HepG2 (cell line): ENCODE measurements around the gene ARFGAP3. TPM values are rescaled to one million over a fixed set of nuclear protein-coding genes. Genes with fewer than 3 reads are reported as not detected.

ENCODE experiments used
- ATAC-seq: fragments of 200-7000 bp; cut with Tn5 transposase; 3 replicates; pipeline ENCODE4 v1.9.1; 2020; ENCODE audit warnings: mild to moderate bottlenecking, moderate library complexity
- BruUV-seq: library from RNA; stranded (reverse); fragments of 400-500 nt; replicated peaks from 2 replicates; lab custom pipeline; 2021; lab: Mats Ljungman, UMichigan
- CTCF ChIA-PET: fragments of 300-600 bp; formaldehyde crosslinking; extraction: SDS; loops from one replicate; lab custom pipeline; 2021; ENCODE audit warnings: low total read pairs, inconsistent platforms, low intra/inter-chr PET ratio; lab: Yijun Ruan, JAX
- POLR2A ChIA-PET: fragments of 350-600 bp; sonication (Branson Sonifier 250); formaldehyde crosslinking; loops from one replicate; lab custom pipeline; 2020; ENCODE audit warnings: antibody characterized with exemption, inconsistent platforms; lab: Yijun Ruan, JAX
- DNase-seq: peaks from one replicate; pipeline ENCODE4 v3.0.0-alpha.2; 2015; ENCODE audit warnings: low spot score
- FAIRE-seq: peaks from 3 replicates; lab custom pipeline; 2011; peaks lifted over from hg19 to GRCh38; lab: Jason Lieb, UNC
- H2AFZ ChIP-seq: one replicate; pipeline ENCODE4 v1.6.1; 2011; ENCODE audit warnings: low read length, inconsistent platforms
- H3K27ac ChIP-seq: fragments of 300-600 bp; 3 replicates; pipeline ENCODE4 v1.8.0; 2011; ENCODE audit warnings: mixed run types, mild to moderate bottlenecking, mixed read lengths, low read length, inconsistent platforms; ENCODE audit not compliant: insufficient read depth; ENCODE audit errors: extremely low read length
- H3K27me3 ChIP-seq, 2 experiments: fragments of 200-600 bp in 1 of 2; 2 replicates in 1 of 2; 3 replicates in 1 of 2; pipeline versions ENCODE4 v1.6.0 to v1.8.0; 2011; ENCODE audit warnings: low read length in 2 of 2, mild to moderate bottlenecking in 2 of 2, moderate library complexity in 2 of 2, inconsistent platforms in 1 of 2; ENCODE audit not compliant: insufficient read depth in 2 of 2, control insufficient read depth in 1 of 2
- H3K36me3 ChIP-seq, 2 experiments: fragments of 200-600 bp in 1 of 2; replicated peaks in 1 of 2; 2 replicates in 1 of 2; 3 replicates in 1 of 2; pipeline versions ENCODE4 v1.5.1 to v1.8.0; 2011; ENCODE audit warnings: low read length in 2 of 2, inconsistent platforms in 1 of 2; ENCODE audit not compliant: insufficient read depth in 2 of 2, control insufficient read depth in 1 of 2
- H3K4me1 ChIP-seq: 2 replicates; pipeline ENCODE4 v1.5.1; 2012; ENCODE audit warnings: low read length, inconsistent platforms; ENCODE audit not compliant: insufficient read depth
- H3K4me2 ChIP-seq: 2 replicates; pipeline ENCODE4 v1.6.0; 2011; ENCODE audit warnings: low read depth, low read length, inconsistent platforms
- H3K4me3 ChIP-seq, 3 experiments: fragments of 200-600 bp in 1 of 3; sonication (generic), shearing (Covaris generic) in 1 of 3; replicated peaks in 1 of 3; 2 replicates each; pipeline ENCODE4 v1.5.1; 2011 to 2016; ENCODE audit warnings: low read length in 3 of 3, inconsistent platforms in 2 of 3, low read depth in 2 of 3, mild to moderate bottlenecking in 2 of 3, control low read depth in 1 of 3, mixed read lengths in 1 of 3; ENCODE audit not compliant: insufficient read depth in 1 of 3
- H3K79me2 ChIP-seq: one replicate; pipeline ENCODE4 v1.6.1; 2011; ENCODE audit warnings: low read length, inconsistent platforms; ENCODE audit not compliant: insufficient read depth
- H3K9ac ChIP-seq: 2 replicates; pipeline ENCODE4 v1.6.0; 2011; ENCODE audit warnings: mild to moderate bottlenecking, low read depth, low read length, inconsistent platforms; ENCODE audit not compliant: insufficient read depth
- H3K9me3 ChIP-seq: 2 replicates; pipeline ENCODE4 v1.5.1; 2012; ENCODE audit warnings: mild to moderate bottlenecking, low read length
- H4K20me1 ChIP-seq: 2 replicates; pipeline ENCODE4 v1.6.0; 2011; ENCODE audit warnings: inconsistent platforms, mild to moderate bottlenecking, low read length, moderate library complexity; ENCODE audit not compliant: insufficient read depth
- KLF13 ChIP-seq: sonication (generic); formaldehyde crosslinking; IDR thresholded peaks from 2 replicates; pipeline ENCODE4 v1.4.0; 2020; ENCODE audit warnings: mild to moderate bottlenecking, missing genetic modification reagents
- MNT ChIP-seq: fragments of 450-650 bp; IDR thresholded peaks from 2 replicates; pipeline ENCODE4 v1.6.1; 2016
- PRDM10 ChIP-seq: sonication (generic); formaldehyde crosslinking; IDR thresholded peaks from 2 replicates; pipeline ENCODE4 v1.4.0; 2020; ENCODE audit warnings: low read depth, missing genetic modification reagents
- ZNF414 ChIP-seq: sonication (generic); formaldehyde crosslinking; IDR thresholded peaks from 2 replicates; pipeline ENCODE4 v1.5.0; 2020; ENCODE audit warnings: missing genetic modification reagents
- ZNF496 ChIP-seq: sonication (generic); formaldehyde crosslinking; IDR thresholded peaks from 2 replicates; pipeline ENCODE4 v1.8.1; 2023; ENCODE audit warnings: mild to moderate bottlenecking, moderate library complexity, missing genetic modification reagents; ENCODE audit not compliant: insufficient replicate concordance
- ZNF672 ChIP-seq: sonication (generic); formaldehyde crosslinking; IDR thresholded peaks from 2 replicates; pipeline ENCODE4 v1.8.1; 2022; ENCODE audit warnings: missing genetic modification reagents
- WGBS: methylation state at CpG from one replicate; pipeline ENCODE4 v1.1.6; 2017; ENCODE audit warnings: low lambda C conversion rate; 5-methylcytosine and 5-hydroxymethylcytosine counted together
- in situ Hi-C: cut with HindIII; loops from 2 replicates; pipeline ENCODE4 v1.10.0; 2017; ENCODE audit warnings: low pct_unique_long_range_greater_than_20kb; ENCODE audit not compliant: extremely low pct_ligation_motif_present
- intact Hi-C: fragments of 100-400 bp; cut with micrococcal nuclease; formaldehyde crosslinking; loops from one replicate; pipeline ENCODE4 v1.10.0; 2022; ENCODE audit not compliant: unreplicated experiment
- polyA plus RNA-seq, 8 experiments: library from polyadenylated mRNA; depleted of rRNA in 3 of 8; stranded (reverse) in 7 of 8; unstranded in 1 of 8; fragments of >200 nt; fragmentation: Illumina TruSeq in 4 of 8; extraction: Trizol in 4 of 8; gene quantifications; 2 replicates each; pipeline versions ENCODE4 v1.2.1 to v1.2.3, GENCODE V29; 2011 to 2016; ENCODE audit warnings: low read depth in 4 of 8, missing spikeins in 1 of 8, mixed read lengths in 1 of 8; ENCODE audit not compliant: insufficient read depth in 1 of 8
- total RNA-seq, 5 experiments: library from RNA; depleted of rRNA; stranded (reverse); fragments of >200 nt; fragmentation: Illumina TruSeq; extraction: Trizol; gene quantifications; 2 replicates each; pipeline ENCODE4 v1.2.3, GENCODE V29; 2016; ENCODE audit warnings: low read depth in 1 of 5

The ARFGAP3 gene
- total and polyA plus RNA-seq, 2 of the 13 experiments (the other 11 are each of a cell fraction or from before 2014, with no cell fraction given): 41.7 to 61.6 TPM

GRCh38 chr22:42788466-42788865, 68.6 kb downstream of the ARFGAP3 start:
- WGBS: 68% methylated on average over 10 of the region's 11 CpGs
- in situ Hi-C loops: no loop called here

GRCh38 chr22:42788021-42788420, 69.1 kb downstream of the ARFGAP3 start:
- BruUV-seq: no TSS peak

More at GRCh38 chr22:42788466-42788865, 68.6 kb downstream of the ARFGAP3 start:
- Histone ChIP-seq H3K9ac (no peak overlapping the region), H3K27ac (no peak overlapping the region), H4K20me1 (no peaks in the 10 kb centered on the region), H3K9me3 (no peaks in the 10 kb centered on the region), H2AFZ (no peak overlapping the region), H3K36me3 (no peaks in the 10 kb centered on the region), H3K4me2 (no peak overlapping the region), H3K27me3 (peaks cover 4 to 5% of the 10 kb centered on the region in 2 experiments; a peak in 3 of 5 replicates), H3K4me1 (peaks cover 32% of the 10 kb centered on the region; the same call in 1 of the 2 replicates), H3K4me3 (no peak overlapping the region), H3K79me2 (no peaks in the 10 kb centered on the region)
- no TSS peak for BruUV-seq
- ATAC-seq (no peak), DNase-seq (no peak)
- CTCF ChIA-PET: no interaction called here
- intact Hi-C loops: no loop called here
- no peak for TF ChIP-seq ZNF672 (CRISPR knock-in tag)
- TF ChIP-seq ZNF496 (CRISPR knock-in tag): no peak
- TF ChIP-seq, all 625 proteins: peak for 0
- FAIRE-seq: no peak
- POLR2A ChIA-PET: no interaction called here

More at GRCh38 chr22:42788021-42788420, 69.1 kb downstream of the ARFGAP3 start:
- no peaks in the 10 kb centered on the region for H3K36me3 ChIP-seq
- intact Hi-C loops (no loop called here), in situ Hi-C loops (no loop called here)
- no peaks in the 10 kb centered on the region for H3K9me3 ChIP-seq
- WGBS: 65% methylated on average over 12 of the region's 12 CpGs
- no peak overlapping the region for H3K4me3 ChIP-seq
- CTCF ChIA-PET: no interaction called here
- no peaks in the 10 kb centered on the region for H3K79me2 ChIP-seq
- H3K4me1 ChIP-seq: peaks cover 32% of the 10 kb centered on the region; the same call in 1 of the 2 replicates
- no peak overlapping the region for H3K27ac ChIP-seq
- ATAC-seq (no peak), DNase-seq (no peak), FAIRE-seq (no peak)
- no peak overlapping the region for H3K9ac ChIP-seq
- H2AFZ ChIP-seq: no peak overlapping the region
- H3K4me2 ChIP-seq: no peak overlapping the region
- TF ChIP-seq PRDM10: no peak
- TF ChIP-seq KLF13 (CRISPR knock-in tag): no peak
- TF ChIP-seq MNT: peak; percentile 44
- no peak for TF ChIP-seq ZNF414
- H4K20me1 ChIP-seq: no peaks in the 10 kb centered on the region
- H3K27me3 ChIP-seq: peaks cover 4 to 5% of the 10 kb centered on the region in 2 experiments; a peak in 3 of 5 replicates
- POLR2A ChIA-PET: no interaction called here
